Lower lobe of right lung (tissue), 2 donors: ENCODE results near the gene PRM1. TPM values are rescaled to one million over a fixed set of nuclear protein-coding genes. Genes with fewer than 3 reads are reported as not detected.

Experiments used
- ATAC-seq, 2 donors: fragments of 200-7000 bp; cut with Tn5 transposase; one replicate each; pipeline ENCODE4 v1.9.1; 2020 to 2022; ENCODE audit warnings: mild to moderate bottlenecking in 2 of 2, moderate library complexity in 2 of 2
- DNase-seq: peaks from one replicate; pipeline ENCODE4 v3.0.0-alpha.2; 2020
- H3K27ac ChIP-seq: fragments of 200-600 bp; one replicate; pipeline ENCODE4 v1.8.0; 2022
- H3K27me3 ChIP-seq: fragments of 200-600 bp; one replicate; pipeline ENCODE4 v1.8.0; 2022; ENCODE audit warnings: low read depth
- H3K36me3 ChIP-seq: fragments of 200-600 bp; one replicate; pipeline ENCODE4 v1.8.0; 2022; ENCODE audit warnings: mild to moderate bottlenecking
- H3K4me1 ChIP-seq: fragments of 200-600 bp; one replicate; pipeline ENCODE4 v1.8.0; 2022
- H3K4me3 ChIP-seq: fragments of 200-600 bp; one replicate; pipeline ENCODE4 v1.8.0; 2022; ENCODE audit warnings: mild to moderate bottlenecking
- H3K9me3 ChIP-seq: fragments of 200-600 bp; one replicate; pipeline ENCODE4 v1.8.0; 2022
- CTCF ChIP-seq: fragments of 200-600 bp; IDR thresholded peaks from one replicate; pipeline ENCODE4 v1.8.0; 2022; ENCODE audit warnings: antibody characterized with exemption, mild to moderate bottlenecking
- intact Hi-C: fragments of 100-400 bp; cut with DNase I; formaldehyde crosslinking; loops from one replicate; pipeline ENCODE4 v1.11.0; 2022
- total RNA-seq: library from RNA; stranded (reverse); fragmentation: NEBNext Ultra II Directional; extraction: Animal tissue kit (Norgen Biotek cat#: 25700); gene quantifications from one replicate; pipeline ENCODE4 v1.2.1, GENCODE V29; 2021
- donor health status: DM: no; HTN: yes; CAD: no; lungs with severe emphysema.

Gene PRM1
- total RNA-seq, 1 donor from 2014 or later: not detected

- no peak for ATAC-seq
- no peaks in the 10 kb centered on the region for H3K9me3 ChIP-seq
- TF ChIP-seq CTCF: no peak
Observed at GRCh38 chr16:11241480-11242204, 39.5 kb downstream of the PRM1 start.

DNA sequence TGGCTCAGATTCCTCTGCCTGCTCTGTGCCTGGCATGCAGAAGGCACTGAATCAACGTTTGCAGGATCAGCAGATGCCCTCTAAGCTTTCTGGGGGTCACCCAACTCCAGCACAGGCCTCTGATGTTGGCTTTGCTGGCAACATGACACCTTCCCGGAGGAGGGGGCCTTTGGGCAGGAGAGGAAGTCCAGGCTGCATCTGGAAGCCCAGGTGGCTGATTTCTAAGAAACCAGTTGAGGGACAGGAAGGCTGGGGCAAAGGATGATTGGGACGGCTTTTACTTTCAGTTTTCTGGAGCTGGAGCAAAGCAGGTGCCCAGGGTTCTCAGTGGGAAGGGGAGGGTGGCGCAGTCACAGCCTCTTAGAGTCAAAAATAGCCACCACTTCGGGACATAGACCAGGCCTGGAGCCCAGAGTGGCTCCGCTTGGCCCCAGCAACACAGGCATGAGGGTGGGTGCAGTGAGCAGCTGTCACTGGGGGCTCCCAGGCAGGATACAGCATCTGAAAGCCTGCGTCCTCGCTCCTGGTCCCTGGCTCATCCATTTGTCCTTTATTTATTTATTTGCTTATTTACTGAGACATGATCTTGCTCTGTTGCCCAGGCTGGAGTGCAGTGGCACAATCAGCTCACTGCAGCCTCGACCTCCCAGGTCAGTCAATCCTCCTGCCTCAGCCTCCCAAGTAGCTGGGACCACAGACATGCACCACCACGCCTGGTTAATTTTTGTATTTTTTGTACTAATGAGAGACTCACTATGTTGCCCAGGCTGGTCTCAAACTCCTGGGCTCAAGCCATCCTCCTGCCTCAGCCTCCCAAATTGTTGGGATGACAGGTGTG is 40.3 kb downstream of the PRM1 start:
- ATAC-seq: peak; percentile 35 to 59

More at GRCh38 chr16:11241480-11242204, 39.5 kb downstream of the PRM1 start:
- no peak overlapping the region for H3K4me3 ChIP-seq
- peaks cover 8% of the 10 kb centered on the region for H3K4me1 ChIP-seq
- intact Hi-C loops: no loop called here
- no peak overlapping the region for H3K27ac ChIP-seq
- DNase-seq: no peak
- H3K27me3 ChIP-seq: no peaks in the 10 kb centered on the region
- no peaks in the 10 kb centered on the region for H3K36me3 ChIP-seq

DNA sequence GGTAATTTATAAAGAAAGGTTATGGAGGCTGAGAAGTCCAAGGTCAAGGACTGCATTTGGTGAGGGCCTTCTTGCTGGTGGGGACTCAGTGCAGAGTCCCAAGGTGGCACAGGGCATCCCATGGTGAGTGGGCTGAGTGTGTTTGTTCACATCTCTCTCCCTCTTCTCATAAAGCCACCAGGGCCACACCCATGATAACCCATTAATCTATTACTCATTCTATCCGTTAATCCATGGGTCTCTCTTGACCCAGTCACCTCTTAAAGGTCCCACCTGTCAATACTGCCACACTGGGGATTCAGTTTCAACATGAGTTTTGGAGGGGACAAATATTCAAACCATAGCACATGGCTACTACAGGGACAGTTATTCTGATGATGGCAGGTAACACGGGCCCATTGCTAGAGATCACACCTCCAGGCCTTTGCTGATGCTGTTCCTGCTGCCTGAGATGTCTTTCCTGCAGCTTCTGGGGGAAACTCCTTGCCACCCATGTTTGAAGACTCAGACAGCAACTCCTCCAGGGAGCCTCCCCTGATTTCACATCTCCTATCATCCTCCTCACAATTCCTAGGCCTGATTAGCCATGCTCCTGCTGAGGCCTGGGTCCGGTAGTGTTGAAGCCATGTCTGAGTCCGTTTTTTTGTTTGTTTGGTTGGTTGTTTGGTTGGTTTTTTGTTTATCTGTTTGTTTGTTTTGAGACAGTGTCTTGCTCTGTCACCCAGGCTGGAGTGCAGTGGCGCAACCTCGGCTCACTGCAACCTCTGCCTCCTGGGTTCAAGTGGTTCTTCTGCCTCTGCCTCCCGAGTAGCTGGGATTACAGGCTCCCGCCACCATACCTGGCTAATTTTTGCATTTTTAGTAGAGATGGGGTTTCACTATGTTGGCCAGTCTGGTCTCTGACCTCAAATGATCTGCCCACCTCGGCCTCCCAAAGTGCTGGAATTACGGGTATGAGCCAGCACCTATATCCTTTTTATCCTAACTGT is 41.2 kb downstream of the PRM1 start:
- no peak overlapping the region for H3K27ac ChIP-seq
- intact Hi-C loops: no loop called here

More for the DNA sequence above, 40.3 kb downstream of the PRM1 start:
- H3K27me3 ChIP-seq: no peaks in the 10 kb centered on the region
- no peak for TF ChIP-seq CTCF
- intact Hi-C loops: no loop called here
- no peak for DNase-seq
- H3K9me3 ChIP-seq: no peaks in the 10 kb centered on the region
- H3K4me3 ChIP-seq: no peak overlapping the region
- peaks cover 8% of the 10 kb centered on the region for H3K4me1 ChIP-seq
- no peaks in the 10 kb centered on the region for H3K36me3 ChIP-seq
- no peak overlapping the region for H3K27ac ChIP-seq

DNA sequence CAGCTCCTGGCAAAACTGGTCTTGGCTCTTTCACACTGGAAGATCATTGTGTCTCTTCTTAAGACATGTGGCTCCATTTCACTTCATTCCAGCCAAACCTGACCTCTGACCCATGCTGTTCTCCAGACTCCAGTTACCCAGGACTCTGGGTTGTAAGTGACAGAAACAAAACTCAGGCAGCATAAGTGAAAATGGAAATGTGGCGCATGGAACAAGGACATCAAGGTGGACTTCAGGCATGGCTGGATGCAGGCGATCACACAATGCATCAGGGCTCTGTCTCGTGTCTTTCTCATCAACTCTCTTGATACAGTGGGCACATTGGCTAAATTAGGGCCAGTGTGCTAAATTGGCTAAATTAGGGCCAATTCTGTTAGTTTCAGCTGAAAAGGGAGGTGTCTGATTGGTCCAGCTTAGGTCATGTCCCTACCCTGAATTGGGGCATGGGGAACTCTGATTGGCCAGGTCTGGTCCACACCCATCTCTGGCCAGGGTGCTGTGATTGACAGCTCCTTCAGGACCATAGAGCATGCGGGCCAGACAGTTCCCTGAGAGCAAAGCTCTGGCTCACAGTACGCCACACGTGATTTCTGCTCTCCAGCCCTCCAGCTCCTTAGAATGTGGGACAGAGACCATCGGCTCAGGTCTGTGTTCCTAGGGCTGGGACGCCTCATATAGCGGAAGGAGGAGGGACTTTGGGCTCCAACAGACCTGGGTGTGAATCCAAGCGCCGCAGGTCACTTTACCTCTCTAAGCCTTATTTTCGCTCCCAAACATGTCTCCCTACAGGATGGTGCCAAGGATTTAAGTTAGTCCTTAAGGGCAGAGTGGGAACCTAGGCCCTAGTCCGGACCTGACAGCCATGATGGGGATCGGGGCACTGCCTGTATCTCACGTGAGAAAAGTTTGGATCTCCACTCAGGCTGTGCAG is 42.6 kb downstream of the PRM1 start:
- H3K4me1 ChIP-seq: peaks cover 14% of the 10 kb centered on the region
- ATAC-seq (no peak), DNase-seq (no peak)
- intact Hi-C loops: no loop called here
- no peak for TF ChIP-seq CTCF
- no peaks in the 10 kb centered on the region for H3K27me3 ChIP-seq
- H3K9me3 ChIP-seq: no peaks in the 10 kb centered on the region
- H3K27ac ChIP-seq: no peak overlapping the region
- H3K4me3 ChIP-seq: no peak overlapping the region
- no peaks in the 10 kb centered on the region for H3K36me3 ChIP-seq

More for the DNA sequence above, 41.2 kb downstream of the PRM1 start:
- Histone ChIP-seq H3K27me3 (no peaks in the 10 kb centered on the region), H3K9me3 (no peaks in the 10 kb centered on the region), H3K36me3 (no peaks in the 10 kb centered on the region), H3K4me3 (no peak overlapping the region), H3K4me1 (peaks cover 8% of the 10 kb centered on the region)
- ATAC-seq (no peak), DNase-seq (no peak)
- no peak for TF ChIP-seq CTCF
